Activated gamma-delta T cell (primary cell): ENCODE data around the gene SUPT5H.

ENCODE experiments used
- DNase-seq: peaks from one replicate; lab custom pipeline; 2025; lab: John Stamatoyannopoulos, UW
- total RNA-seq, 2 donors: gene quantifications; one replicate each; lab custom pipeline; 2026; lab: John Stamatoyannopoulos, UW

SUPT5H gene
- total RNA-seq, result 179 to 189 reads per million in 2 donors

DNA sequence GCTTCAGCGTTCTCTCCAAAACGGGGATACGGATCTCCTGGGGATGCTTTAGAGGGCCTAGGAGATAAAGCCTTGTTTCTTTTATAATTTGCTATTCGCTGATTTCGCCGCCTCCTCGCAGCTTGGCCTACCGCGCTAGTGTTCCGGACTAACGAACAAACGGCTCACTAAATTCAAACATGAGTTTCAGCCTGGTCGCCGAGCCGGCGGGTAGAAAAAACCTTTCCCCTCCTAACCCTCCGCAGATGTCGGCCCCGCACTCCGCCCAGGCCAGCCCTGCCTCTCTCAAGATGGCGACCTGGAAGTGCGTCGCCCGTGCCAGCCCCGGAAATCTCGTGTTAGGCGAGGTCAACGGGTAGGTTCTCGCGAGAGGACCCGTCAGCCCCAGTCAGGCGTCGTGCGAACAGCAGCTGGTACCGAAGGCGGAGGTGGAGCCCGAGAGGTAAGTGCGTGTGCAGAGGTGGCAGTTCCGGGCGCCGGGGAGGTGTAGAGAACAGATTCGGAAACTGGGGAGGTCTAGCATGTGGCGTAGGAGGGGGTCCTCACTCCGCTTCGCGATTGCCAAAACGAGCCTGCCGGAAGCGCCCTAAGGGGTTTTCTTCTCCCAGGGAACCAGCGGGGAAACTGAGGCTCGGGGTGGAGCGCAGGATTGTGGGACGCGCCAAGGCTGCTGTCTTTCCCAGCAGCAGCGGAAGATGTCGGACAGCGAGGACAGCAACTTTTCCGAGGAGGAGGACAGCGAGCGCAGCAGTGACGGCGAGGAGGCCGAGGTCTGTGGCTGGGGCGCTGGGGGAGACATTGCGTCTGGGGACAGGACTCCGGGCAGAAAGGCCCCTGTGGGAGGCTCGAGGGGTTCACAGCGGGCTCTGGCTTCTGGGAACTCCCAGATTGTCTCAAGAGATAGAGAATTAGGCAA is at the start of gene SUPT5H:
SUPT5H (plus strand) TSS at position 387 of the 916 bp plus-strand sequence; CDS start at position 696, 309 bp downstream.
- peak; percentile 88 for DNase-seq

DNA sequence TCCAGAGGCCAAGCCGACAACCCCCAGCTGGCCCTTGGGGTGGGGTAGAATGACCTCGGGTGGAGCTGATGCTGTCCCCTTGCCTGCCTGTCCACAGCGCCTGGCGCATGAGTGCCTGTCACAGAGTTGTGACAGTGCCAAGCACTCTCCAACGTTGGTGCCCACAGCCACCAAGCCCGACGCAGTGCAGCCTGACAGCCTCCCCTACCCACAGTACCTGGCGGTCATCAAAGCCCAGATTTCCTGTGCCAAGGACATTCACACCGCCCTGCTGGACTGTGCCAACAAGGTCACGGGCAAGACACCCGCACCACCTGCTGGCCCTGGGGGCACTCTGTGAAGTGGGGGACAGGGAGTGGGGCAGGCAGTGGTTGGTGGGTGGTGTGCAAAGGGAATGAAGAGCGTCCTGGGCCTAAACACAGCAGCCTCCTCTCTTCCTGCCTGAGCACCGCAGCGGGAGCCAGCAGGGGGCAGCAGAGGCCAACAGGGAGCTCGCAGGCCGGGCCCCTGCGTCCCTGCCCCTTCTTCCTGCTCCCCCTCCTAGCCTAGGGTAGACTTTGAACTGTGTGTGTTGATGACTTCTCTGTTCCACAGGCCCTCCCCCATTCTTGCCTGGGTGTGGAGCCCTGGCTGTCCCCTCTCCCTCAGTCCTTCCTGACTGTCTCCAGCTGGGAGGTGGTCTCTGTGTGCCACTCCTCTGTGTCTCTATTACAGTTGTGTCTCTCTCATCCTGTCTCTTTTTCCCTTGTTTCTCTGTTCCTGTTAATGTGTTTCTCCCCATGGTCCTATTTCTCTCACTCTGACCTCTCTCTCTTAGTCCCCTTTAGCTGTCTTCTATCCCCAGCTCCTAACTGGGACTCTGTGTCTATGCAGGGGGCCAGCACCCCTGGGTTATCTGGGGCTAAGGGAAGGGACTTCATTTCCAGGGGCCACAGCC is 47.8 kb upstream of the SUPT5H start:
- peak; percentile 83 for DNase-seq

- DNase-seq, result no peak
Measured at GRCh38 chr19:39398297-39398864, 47.0 kb upstream of the SUPT5H start.

GRCh38 chr19:39399668-39400050 is 45.7 kb upstream of the SUPT5H start:
- no peak for DNase-seq

GRCh38 chr19:39400061-39400460 is 45.3 kb upstream of the SUPT5H start:
- DNase-seq, result no peak

DNA sequence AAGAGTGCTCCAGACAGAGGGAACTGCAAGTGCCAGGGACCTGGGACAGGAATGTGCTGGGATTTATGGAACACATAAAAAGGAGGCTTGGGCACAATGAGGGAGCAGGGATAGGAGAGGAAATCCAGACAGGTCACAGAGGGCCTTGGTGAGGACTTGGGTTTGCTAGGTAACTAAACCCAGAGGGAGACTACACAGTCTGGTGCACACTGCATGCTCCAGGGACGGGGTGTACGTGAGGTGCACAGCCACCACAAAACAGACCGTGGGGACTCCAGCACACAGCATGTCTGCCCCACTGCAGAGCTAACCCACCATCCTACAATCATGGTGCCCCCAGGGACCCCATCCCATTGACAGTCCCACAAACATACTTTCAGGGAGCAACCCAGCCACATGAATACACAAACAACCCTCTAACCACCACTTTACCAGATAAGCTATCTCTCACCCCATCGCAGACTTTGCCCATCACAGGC is 44.3 kb upstream of the SUPT5H start:
- DNase-seq, result no peak

DNA sequence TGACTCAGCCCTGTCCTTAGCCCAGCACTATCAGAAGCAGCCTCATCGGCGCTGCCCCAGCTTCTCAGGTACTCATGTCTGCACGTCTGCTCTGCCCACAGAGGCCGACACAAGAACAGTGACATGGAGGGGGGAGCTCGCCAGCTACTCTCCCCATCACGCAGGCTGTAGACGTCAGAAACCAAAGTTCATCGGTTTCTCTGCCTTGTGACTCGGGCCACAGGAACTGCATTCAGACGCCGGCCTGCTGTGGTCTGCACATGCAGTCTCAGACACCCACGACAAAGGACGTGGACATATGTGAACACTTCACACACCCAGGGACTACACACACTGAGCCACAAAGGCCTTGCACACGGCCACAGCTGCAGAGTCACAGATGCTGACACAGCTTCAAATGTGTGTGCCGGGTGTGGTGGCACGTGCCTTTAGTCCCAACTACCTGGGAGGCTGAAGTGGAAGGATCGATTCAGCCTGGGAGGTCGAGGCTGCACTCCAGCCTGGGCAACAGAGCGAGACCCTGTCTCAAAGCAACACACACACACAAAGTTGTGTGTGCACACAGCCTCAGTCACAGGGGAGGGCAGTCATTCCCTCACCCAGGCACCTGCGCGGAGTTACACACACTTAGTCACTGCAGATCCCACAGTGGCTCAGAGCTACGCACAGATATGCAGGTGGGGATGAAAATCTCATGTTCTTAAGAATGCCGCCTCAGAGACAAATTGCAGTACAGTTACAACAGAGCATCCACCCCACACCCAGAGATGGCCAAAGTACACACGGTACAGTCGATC is 43.6 kb upstream of the SUPT5H start:
- DNase-seq, result peak; percentile 56

DNA sequence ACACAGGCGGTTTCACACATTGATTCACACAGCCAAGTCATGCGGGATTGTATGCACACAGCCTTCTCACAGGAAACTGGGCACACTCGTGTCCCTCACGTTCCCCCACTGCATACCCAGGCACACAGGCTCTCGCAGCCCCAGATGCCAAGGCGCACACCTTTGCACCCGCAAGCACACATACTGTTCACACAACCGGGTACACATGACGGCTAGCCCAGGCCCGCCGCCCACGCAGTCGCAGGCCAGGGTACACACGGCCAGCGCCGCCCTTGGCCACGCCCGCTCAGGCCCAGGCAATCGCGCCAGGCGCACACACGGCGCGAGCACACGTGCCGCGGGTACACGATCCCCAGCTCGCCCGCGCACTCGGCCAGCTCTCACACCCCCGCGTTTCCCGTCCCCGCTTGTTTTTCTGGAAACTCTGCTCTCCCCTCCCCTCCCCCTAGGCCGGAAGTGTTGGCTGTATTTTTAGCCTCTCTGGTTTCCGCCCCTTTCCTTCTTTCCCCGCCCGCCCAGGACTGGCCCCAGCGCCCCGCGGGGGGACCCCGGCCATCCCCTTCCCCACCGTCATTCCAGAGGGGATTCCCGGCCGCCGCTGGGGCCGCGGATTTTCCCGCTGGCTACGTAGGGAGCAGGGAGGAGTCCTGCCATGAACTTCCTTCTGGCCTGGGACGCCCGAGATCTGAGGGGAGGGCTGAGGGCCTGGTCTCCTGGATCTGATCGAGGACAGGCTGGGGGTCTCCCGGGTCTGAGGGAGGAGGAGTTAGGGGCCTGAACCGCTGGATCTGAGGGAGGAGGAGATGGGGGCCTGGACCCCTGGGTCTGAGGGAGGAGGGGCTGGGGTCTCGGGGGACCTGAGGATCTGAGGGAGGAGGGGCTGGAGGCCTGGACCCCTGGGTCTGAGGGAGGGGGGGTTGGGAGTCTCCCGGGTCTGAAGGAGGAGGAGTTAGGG is 42.8 kb upstream of the SUPT5H start:
- peak; percentile 81 for DNase-seq

DNA sequence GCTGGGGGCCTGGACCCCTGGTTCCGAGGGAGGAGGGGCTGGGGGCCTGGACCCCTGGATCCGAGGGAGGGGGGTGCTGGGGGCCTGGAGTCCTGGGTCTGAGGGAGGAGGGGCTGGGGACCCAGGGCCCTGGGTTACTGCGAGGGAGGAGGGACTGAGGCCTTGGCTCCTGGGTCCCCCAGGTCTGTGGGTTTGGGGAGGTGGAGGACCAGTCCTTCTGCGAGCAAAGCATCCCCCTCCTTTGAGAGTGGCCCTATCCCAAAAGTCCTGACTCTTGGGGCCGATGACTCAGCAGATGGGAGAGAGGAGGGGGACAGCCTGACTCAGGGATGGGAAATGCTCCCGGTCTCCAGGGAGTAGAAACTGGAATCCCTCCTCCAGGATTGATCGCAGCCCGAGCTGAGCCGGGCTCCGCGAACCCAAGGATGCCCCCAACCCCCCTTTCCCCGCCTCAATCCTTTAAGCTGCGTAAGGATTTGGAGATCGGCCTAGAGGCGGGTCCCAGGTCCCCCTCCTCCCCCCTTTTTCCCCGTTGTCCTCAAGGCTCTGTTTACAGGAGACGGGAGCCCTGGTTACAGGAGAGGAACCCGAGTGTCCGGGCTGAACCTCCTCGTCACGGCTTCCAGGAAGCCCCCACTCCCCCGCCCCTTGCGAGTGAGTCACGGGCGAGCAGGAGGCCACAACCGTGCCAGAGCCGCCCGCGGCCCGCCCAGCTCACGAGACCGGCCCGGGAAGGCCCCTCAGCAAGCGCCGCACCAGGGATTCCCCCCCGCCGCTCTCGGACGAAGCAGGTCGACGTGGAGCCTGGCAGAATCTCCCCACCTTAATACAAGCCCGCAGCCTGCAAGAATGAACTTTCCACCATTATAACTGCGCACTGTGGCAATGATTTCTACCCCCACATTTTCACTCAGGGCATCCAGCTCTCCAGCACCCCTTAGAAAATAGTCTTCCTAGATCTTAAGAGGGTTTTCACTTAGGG is 41.8 kb upstream of the SUPT5H start:
- DNase-seq, result peak; percentile 99

GRCh38 chr19:39405261-39405957 is 40.0 kb upstream of the SUPT5H start:
- no peak for DNase-seq

DNA sequence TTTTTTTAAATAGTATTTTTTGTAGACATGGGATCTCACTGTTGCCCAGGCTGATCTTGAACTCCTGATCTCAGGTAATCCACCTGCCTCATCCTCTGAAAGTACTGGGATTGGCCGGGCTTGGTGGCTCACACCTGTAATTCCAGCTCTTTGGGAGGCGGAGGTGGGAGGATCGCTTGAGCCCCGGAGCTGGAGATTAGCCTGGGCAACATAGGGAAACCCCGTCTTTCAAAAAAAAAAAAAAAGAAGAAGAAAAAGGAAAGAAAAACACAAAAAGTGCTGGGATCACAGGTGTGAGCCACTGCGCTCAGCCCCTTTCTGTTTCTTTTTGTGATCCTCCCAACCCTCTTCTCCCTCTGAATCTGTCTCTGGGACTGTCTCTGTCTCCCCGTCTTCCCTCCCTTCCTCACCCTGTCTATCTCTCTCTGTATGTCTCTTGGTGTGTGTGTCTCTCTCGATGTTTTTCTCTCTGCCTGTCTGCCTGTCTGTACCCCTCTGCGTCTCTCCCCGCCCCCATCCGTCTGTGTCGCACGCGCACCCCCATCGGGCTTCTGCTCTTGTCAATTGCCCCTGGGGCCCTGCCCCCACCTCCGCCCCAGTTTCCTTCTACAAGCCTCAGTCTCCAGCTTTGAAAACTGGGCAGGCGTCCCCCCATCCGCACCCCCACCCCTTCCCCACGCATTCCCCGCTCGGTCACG is 39.3 kb upstream of the SUPT5H start:
- peak; percentile 76 for DNase-seq

DNA sequence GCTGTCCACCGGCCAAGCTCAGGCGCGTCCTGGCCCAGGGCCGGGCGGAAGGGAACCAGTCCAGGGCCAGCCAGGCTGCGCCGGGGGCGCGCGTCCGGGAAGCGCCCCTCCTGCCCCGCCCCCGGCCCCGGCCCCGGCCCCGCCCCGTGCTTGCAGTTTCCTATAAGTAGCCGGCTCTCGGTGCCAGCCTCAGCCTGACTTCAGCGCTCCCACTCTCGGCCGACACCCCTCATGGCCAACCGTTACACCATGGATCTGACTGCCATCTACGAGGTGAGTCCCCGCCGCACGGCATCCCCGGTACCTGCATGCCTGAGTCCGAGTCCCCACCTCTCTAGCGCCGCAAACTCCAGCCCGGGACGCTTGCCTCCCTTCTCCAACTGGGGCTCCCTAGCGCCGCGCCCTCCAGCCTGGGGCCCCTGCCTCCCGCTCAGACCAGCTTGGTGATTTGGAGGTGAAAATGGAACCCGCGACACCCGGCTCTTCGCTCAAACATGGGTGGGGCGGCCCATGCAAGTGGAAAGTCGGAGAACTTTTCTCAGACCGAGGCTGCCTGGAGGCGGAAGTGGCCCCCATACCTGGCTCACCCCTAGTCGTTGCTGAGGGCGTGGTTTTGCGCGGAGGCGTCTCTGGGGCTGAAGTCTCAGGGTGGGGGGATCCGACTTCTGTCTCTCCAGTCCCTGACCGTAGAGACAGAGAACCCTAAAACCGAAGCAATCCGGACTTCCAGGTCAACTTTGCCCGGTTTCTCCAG is 38.5 kb upstream of the SUPT5H start, which contains the start of gene ZFP36:
ZFP36 (plus strand) TSS at position 192 of the 754 bp plus-strand sequence; CDS start at position 250, 58 bp downstream.
- peak; percentile 82 for DNase-seq

GRCh38 chr19:39407410-39407659 is 38.0 kb upstream of the SUPT5H start:
- DNase-seq, result no peak

DNA sequence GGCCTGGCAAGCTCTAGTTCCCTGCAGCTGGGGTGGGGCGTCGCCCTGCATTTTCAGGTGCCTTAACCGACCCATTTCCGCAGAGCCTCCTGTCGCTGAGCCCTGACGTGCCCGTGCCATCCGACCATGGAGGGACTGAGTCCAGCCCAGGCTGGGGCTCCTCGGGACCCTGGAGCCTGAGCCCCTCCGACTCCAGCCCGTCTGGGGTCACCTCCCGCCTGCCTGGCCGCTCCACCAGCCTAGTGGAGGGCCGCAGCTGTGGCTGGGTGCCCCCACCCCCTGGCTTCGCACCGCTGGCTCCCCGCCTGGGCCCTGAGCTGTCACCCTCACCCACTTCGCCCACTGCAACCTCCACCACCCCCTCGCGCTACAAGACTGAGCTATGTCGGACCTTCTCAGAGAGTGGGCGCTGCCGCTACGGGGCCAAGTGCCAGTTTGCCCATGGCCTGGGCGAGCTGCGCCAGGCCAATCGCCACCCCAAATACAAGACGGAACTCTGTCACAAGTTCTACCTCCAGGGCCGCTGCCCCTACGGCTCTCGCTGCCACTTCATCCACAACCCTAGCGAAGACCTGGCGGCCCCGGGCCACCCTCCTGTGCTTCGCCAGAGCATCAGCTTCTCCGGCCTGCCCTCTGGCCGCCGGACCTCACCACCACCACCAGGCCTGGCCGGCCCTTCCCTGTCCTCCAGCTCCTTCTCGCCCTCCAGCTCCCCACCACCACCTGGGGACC is 37.6 kb upstream of the SUPT5H start:
- DNase-seq, result peak; percentile 45

- DNase-seq, result no peak
Measured at GRCh38 chr19:39408392-39409207, 36.8 kb upstream of the SUPT5H start.
